SHP77 treated with DMSO at 0.1 percent for 48 hours (cell line): ENCODE measurements around the gene MAML2.

Source experiments
- DNase-seq: peaks from one replicate; lab custom pipeline; 2025; lab: John Stamatoyannopoulos, UW

Gene MAML2

GRCh38 chr11:96010683-96011082 lies 332.3 kb downstream of the MAML2 start:
- DNase-seq = no peak

- no peak for DNase-seq
These were observed 334.8 kb downstream of the MAML2 start for GRCh38 chr11:96008161-96008720.

- no peak for DNase-seq
These were observed 337.0 kb downstream of the MAML2 start for GRCh38 chr11:96006037-96006436.

GRCh38 chr11:96004862-96005261 lies 338.1 kb downstream of the MAML2 start:
- DNase-seq = no peak

GRCh38 chr11:96002754-96003290 lies 340.2 kb downstream of the MAML2 start:
- DNase-seq = no peak

- no peak for DNase-seq
These were observed 340.7 kb downstream of the MAML2 start for GRCh38 chr11:96002339-96002738.

GRCh38 chr11:96001037-96001436 lies 342.0 kb downstream of the MAML2 start:
- no peak for DNase-seq

- no peak for DNase-seq
These were observed 343.1 kb downstream of the MAML2 start for GRCh38 chr11:95999711-96000406.

- no peak for DNase-seq
These were observed 346.3 kb downstream of the MAML2 start for GRCh38 chr11:95996621-95997235.

- DNase-seq = no peak
These were observed 348.7 kb downstream of the MAML2 start for GRCh38 chr11:95994329-95994728.

GRCh38 chr11:95993438-95994298 lies 349.3 kb downstream of the MAML2 start:
- DNase-seq = no peak

GRCh38 chr11:95991545-95991944 lies 351.4 kb downstream of the MAML2 start:
- no peak for DNase-seq

GRCh38 chr11:95991101-95991500 lies 351.9 kb downstream of the MAML2 start:
- no peak for DNase-seq

GRCh38 chr11:95989780-95990179 lies 353.2 kb downstream of the MAML2 start:
- DNase-seq = no peak

- DNase-seq = no peak
These were observed 353.9 kb downstream of the MAML2 start for GRCh38 chr11:95989076-95989605.

GRCh38 chr11:95985174-95985808 lies 357.7 kb downstream of the MAML2 start:
- DNase-seq = no peak

- DNase-seq = no peak
These were observed 358.9 kb downstream of the MAML2 start for GRCh38 chr11:95984072-95984471.

GRCh38 chr11:95977534-95978174 lies 365.3 kb downstream of the MAML2 start:
- DNase-seq = no peak

GRCh38 chr11:95976550-95976949 lies 366.4 kb downstream of the MAML2 start:
- DNase-seq = no peak

GRCh38 chr11:95975343-95975742 lies 367.7 kb downstream of the MAML2 start:
- DNase-seq = no peak

- no peak for DNase-seq
These were observed 370.9 kb downstream of the MAML2 start for GRCh38 chr11:95972060-95972459.
